CD4-positive, alpha-beta T cell treated with Interleukin-17A for 1 hour (primary cell): Measurements from ENCODE around the gene FLVCR1.
"Not testable (repeated sequence)": the region's sequence is repeated elsewhere in the genome, so short reads cannot be mapped to it uniquely, and the experiment has no call there.

Experiments used
- DNase-seq: peaks from one replicate; pipeline ENCODE4 v3.0.0-alpha.2; 2020

FLVCR1 gene

DNA sequence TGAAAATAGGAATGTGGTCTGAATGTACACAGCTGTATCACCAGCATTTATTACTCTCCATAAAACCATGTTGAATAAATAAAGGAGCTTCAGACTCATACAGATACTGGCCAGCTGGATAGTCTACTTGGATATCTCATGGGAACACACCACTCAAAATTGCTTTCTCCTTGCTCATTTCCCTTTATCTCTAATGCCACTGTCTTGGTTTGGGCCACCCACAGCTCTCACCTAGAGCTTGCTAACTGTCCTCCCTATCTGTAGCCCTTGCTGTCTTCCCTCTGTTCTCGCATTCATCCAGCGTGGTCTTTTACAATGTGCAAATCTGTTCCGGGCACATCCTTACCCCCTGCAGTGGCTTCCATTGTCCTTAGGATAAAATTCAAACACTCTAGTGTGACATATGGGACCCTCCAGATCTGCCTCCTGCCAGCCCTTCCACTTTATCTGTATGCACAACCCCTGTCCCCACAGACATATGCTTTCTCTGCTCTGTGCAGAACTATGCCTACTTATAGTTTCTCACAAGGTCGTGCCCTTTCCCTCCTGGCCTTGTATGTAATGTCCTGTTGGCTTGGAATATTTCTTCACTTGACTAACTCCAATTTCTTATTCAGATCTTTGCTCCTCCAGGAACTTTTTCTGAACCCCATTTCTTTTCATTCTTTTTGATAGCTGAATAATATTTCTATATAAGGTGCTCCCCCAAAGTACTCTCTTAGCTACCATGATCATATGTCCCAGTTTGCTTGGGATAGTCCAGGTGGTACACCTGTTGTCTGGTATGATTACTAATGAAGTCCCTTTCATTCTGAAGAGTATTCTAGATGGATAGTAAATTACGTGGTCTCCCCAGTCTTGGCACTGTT lies 2.9 kb downstream of the FLVCR1 start:
- no peak for DNase-seq

DNA sequence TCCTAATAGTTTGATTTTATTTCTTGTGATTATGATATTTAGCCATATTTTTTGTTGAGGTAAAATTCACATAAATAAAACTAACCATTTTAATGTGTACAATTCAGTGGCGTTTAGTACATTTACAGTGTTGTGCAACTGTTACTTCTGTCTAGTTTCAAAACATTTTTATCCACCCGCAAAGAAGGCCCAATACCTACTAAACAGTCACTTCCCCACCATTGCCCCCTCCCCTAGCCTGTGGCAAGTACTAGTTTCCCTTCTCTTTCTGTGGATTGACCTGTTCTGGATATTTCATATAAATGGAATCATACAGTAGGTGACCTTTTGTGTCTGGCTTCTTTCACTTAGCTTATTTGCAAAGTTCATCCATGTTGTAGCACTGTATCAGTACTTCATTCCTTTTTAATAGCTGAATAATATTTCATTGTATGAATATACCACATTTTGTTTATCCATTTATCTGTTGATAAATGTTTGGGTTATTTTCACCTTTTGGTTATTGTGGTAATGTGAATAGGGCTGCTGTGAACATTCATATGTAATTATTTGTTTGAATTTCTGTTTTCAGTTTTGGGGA lies 4.1 kb downstream of the FLVCR1 start:
- no peak for DNase-seq

DNA sequence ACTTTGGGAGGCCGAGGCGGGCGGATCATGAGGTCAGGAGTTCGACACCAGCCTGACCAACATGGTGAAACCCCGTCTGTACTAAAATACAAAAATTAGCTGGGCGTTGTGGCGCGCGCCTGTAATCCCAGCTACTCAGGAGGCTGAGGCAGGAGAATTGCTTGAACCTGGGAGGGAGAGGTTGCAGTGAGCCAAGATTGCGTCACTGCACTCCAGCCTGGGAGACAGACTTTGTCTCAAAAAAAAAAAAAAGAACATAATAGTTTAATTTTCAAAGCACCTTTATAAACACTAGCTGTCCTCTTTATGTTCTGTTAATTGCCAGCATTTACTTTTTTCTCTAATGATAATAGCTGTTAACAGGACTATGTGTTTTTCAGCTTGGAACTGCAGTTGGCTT lies 5.3 kb downstream of the FLVCR1 start:
- DNase-seq, result not testable (repeated sequence)

DNA sequence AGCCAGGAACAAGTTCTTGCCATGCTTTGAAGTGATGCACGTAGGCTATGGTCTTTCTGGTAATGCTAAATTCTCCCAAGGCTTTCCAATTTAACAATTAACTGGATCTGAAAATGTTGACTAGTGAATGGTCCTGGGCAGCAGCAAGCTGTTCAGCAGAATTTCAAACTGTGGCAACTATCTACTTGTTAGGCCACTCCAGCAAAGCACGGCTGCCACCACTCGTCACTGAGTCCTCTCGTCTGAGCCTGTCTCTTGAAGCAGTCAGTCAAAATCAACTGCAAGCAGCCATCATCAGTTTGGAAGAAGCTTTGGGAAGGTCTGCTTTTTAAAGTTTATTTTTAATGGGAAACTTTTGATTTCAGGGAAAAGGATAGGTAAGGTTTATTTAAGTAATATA lies 6.1 kb downstream of the FLVCR1 start:
- DNase-seq, result no peak

DNA sequence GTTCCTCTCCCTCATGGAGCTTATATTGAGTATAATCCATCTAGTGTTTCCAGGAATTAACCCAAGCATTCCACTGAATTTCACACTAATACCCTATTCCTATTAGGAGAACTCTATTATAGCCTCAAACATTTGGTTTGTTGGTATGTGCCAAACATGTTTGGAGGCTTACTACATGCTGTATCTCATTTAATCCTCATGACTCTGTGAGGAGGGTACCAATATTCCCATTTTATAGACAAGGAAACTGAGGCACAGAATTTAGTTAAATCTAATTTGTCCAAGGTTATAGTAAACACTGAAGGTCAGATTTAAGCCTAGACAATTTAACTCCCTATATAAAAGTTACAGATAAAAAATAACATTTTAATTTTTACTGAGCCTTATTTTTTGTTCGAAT lies 9.1 kb downstream of the FLVCR1 start:
- no peak for DNase-seq

DNA sequence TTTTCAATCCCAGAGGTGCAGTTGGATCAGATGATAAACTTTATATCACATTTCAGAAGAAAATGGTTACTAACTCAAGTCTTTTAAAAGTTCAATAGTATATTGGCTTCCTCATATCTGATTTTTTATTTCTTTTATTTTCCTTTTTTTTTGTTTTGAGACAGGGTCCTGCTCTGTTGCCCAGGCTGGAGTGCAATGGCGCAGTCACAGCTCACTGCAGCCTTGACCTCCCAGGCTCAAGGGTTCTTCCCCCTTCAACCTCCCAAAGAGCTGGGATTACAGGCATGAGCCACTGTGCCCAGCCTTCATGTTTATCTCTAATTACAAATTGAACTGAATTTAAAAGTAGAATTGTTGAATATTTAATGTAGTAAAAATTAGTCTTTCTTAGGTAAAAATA lies 13.9 kb downstream of the FLVCR1 start:
- no peak for DNase-seq

DNA sequence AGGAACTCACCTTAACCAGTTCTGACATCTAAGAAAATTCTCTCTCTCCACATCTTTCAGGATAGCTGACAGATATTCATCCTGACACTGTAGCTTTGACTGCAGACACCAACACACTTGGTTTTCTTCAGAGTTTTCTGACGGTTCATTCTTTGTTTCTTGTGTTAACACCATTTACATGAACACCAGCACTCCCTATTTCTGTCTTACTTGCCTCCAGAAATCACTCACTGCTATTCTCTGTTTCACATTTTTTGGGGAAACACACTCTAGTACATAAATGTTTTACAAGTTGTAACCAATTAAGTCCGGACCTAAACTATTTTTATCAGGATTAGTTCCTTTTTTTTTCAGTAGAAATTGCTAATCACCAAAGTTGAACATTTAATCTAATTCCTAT lies 15.4 kb downstream of the FLVCR1 start:
- no peak for DNase-seq

DNA sequence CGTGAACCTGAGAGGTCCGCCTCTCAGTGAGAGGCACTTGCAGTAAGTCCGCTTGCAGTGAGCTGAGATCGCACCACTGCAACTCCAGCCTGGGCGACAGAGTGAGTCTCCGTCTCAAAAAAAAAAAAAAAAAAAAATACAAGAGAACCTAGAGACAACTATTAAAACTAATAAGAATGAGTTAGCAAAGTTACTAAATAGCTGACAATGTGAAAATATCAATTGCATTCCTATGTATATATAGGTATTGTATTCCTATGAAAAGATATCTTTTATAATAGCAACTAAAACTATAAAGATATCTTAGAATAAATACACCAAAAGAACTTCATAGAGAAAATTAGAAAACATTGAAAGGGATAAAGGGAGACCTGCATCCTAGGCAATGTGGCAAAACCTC lies 20.3 kb downstream of the FLVCR1 start:
- DNase-seq, result no peak

DNA sequence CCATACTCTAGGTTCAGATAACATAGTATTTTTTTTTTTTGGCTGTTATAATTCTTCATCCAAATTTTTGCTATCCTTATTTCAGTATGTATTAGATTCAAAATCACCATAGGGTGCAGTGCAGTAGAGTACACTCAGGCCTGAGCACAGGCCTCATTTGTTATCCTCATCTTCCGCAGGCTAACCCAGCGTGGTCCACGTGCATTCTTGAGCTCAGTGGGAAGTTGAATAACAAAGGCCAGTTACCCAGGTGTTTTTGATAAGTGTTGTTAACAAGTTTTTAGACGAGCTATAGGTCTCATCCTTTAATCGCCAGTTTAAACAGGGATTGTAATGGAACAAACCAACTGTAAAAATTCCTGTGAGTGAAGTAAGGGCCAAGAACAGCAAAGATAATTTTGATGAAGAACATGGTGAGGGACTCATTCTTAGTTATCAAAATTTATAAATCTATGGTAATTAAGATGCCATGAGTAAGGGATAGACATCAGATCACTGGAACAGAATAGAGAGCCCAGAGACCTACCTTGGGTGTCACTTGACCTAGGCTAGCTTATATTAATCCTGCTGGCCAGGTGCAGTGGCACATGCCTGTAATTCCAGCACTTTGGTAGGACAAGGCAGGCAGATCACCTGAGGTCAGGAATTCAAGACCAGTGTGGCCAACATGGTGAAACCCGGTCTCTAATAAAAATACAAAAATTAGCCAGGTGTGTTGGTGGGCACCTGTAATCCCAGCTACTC lies 22.0 kb downstream of the FLVCR1 start:
- DNase-seq, result no peak

DNA sequence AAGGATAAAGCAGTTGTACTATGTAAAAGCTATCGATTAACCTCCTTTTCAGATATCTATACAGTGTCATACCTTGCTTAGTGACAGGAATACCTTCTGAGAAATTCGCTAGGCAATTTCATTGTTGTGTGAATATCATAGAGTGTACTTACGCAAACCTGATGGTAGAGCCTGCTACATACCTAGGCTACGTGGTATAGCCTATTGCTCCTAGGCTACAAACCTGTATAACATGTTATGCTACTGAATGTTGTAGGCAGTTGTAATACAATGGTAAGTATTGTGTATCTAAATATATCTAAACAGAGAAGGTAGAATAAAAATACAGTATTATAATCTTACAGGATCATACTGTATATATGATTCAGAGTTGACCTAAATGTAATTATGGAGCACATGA lies 26.5 kb downstream of the FLVCR1 start:
- no peak for DNase-seq

DNA sequence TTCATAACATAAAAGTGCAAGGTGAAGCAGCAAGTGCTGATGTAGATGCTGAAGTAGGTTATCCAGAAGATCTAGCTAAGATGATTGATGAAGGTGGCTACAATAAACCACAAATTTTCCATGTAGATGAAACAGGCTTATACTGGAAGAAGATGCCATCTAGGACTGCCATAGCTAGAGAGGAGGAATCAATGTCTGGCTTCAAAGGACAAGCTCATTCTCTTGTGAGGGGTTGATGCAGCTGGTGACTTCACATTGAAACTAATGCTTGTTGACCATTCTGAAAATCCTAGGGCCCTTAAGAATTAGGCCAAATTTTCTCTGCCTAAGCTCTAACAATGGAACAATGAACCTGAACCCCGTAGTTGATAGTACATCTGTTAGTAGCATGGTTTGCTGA lies 34.0 kb downstream of the FLVCR1 start:
- no peak for DNase-seq

DNA sequence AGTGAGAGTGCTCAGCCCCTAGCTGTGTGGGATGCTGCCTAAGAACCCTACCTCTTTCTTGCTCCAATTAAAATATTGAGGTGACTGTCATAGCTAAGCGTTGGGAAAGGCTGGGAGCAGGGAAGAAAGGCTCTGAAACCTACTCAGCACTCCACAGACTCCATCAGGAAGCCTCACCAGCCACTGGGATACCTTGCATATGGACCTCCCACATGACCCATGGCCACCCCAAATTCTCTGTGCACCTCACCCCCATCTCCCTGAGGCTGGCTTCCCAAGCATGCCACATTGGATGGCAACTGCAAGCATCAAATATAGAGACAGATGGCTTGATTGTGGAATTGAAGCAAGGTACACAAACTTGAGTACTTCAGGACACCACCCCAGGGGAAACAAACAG lies 41.8 kb downstream of the FLVCR1 start:
- no peak for DNase-seq

DNA sequence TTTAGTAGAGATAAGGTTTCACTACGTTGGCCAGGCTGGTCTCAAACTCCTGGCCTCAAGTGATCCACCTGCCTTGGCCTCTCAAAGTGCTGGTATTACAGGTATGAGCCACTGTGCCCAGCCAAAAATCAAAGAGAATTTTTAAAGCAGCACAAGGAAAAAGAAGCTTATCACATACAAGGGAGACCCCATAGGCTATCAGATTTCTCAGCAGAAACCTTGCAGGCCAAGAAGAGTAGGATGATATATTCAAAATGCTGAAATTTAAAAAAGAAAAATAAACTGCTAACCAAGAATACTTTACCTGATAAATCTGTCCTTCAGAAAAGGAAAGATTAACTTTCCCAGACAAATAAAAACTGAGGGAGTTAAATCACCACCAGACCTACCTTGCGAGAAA lies 43.2 kb downstream of the FLVCR1 start:
- no peak for DNase-seq

DNA sequence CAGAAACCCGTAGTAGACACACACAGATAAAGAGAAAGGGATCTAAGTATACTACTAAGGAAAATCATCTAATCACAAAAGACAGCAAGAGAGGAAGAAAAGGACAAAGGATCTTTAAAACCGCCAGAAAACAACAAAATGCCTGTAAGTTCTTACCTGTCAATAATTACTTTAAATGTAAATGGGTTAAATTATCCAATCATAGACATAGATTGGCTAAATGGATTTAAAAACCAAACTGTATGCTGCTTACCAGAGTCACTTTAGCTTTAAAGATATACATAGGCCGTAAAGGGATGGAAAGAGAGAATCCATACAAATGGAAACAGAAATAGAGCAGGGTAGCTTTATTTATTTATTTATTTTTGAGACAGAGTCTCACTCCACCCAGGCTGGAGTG lies 44.0 kb downstream of the FLVCR1 start:
- no peak for DNase-seq

DNA sequence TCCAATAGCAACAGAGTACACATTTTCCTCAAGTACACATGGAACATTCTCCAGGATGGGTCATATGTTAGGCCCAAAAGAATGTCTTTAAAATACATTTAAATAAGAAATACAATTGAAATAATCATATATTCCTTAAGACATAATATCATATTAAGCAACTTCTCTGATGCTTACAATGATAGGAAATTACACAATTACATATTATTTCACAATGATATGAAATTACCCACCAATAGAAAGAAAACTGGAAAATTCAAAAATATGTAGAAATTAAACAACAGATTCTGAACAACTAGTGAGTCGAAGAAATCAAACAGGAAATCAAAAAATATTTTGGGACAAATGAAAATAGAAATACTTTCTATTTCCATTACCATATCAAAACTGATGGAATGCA lies 45.6 kb downstream of the FLVCR1 start:
- no peak for DNase-seq

DNA sequence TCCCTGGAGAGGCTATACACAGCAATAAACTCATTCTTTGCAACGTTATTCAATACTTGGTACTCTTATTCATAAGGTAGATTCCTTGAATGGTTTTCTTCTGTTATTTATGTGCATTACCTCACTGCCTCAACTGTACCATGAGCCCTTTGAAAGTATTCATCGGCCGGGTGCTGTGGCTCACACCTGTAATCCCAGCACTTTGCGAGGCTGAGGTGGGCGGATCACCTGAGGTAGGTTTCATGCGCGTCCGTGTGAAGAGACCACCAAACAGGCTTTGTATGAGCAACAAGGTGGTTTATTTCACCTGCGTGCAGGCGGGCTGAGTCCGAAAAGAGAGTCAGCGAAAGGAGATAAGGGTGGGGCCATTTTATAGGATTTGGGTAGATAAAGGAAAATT lies 50.0 kb downstream of the FLVCR1 start:
- DNase-seq, result not testable (repeated sequence)

DNA sequence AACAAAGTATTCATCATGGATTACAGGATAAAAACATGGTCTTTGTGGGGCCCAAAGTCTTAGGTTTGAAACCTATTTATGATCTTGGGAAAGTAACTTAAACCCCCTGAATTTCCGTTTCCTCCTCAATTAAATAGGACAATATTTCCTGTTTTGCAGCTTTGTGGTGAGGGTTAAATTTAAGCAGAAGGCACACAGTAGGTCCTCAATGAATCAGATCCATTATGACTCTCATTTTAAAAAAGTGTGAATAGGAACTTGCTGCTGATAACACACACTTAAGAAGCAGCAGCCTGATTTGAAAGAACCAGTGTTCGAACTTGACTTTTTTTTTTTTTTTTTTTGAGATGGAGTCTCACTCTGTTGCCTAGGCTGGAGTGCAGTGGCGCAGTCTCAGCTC lies 50.9 kb downstream of the FLVCR1 start:
- no peak for DNase-seq

DNA sequence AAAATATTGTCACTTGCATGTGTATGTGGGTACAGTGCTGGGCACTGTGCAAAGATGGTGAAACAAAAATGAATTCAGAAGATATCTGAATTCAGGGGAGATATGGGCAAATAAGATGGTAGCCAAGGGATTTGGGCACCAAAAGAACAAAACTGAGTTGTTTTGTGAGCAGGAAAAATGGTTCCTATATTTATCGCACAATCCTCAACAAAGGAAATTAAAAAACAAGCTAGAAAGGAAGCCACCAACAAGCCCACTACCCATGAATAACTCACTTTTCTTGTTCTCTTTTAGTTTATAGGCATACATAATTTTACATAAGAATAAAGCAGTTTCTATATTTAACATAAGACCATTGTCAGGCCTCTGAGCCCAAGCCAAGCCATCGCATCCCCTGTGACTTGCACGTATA lies 51.6 kb downstream of the FLVCR1 start:
- DNase-seq, result no peak

DNA sequence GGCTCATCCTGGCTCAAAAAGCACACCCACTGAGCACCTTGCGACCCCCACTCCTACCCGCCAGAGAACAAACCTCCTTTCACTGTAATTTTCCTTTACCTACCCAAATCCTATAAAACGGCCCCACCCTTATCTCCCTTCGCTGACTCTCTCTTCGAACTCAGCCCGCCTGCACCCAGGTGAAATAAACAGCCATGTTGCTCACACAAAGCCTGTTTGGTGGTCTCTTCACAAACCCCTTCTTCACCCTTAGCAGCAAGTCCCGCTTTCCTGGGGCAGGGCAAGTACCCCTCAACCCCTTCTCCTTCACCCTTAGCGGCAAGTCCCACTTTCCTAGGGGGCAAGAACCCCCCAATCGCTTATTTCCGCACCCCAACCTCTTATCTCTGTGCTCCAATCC lies 52.1 kb downstream of the FLVCR1 start:
- not testable (repeated sequence) for DNase-seq

DNA sequence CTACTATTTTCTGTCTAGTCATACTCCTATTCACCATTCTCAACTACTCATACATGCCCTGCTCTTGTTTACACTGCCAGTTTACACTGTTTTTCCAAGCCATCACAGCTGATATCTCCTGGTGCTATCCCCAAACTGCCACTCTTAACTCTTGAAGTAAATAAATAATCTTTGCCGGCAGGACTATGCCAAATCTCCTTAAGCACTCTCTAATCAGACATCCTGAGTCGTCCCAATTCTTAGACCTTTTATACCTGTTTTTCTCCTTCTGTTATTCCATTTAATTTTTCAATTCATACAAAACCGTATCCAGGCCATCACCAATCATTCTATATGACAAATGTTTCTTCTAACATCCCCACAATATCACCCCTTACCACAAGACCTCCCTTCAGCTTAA lies 55.6 kb downstream of the FLVCR1 start:
- not testable (repeated sequence) for DNase-seq

DNA sequence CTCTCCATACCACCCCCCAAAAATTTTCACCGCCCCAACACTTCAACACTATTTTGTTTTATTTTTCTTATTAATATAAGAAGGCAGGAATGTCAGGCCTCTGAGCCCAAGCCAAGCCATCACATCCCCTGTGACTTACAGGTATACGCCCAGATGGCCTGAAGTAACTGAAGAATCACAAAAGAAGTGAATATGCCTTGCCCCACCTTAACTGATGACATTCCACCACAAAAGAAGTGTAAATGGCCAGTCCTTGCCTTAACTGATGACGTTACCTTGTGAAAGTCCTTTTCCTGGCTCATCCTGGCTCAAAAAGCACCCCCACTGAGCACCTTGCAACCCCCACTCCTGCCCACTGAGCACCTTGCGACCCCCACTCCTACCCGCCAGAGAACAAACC lies 56.0 kb downstream of the FLVCR1 start:
- DNase-seq, result not testable (repeated sequence)

DNA sequence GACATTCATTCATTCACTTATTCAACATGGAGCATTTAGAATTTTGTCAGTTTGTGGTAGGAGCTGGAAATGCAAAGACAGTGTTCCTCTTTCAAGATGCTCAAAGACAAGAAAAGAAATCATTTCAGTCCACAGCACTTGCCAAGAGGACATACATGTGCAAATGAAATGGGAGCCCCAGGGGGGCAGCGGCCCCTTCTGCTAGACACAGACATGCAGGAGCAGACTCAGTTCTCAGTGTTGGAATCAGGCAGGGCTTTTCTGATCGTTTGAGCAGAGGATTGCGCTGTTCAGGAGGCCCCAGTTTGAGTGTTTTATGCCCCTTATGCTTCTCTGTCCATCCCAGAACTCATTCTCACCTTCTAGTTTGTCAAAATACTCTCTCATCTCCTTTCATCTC lies 56.7 kb downstream of the FLVCR1 start:
- DNase-seq, result no peak

DNA sequence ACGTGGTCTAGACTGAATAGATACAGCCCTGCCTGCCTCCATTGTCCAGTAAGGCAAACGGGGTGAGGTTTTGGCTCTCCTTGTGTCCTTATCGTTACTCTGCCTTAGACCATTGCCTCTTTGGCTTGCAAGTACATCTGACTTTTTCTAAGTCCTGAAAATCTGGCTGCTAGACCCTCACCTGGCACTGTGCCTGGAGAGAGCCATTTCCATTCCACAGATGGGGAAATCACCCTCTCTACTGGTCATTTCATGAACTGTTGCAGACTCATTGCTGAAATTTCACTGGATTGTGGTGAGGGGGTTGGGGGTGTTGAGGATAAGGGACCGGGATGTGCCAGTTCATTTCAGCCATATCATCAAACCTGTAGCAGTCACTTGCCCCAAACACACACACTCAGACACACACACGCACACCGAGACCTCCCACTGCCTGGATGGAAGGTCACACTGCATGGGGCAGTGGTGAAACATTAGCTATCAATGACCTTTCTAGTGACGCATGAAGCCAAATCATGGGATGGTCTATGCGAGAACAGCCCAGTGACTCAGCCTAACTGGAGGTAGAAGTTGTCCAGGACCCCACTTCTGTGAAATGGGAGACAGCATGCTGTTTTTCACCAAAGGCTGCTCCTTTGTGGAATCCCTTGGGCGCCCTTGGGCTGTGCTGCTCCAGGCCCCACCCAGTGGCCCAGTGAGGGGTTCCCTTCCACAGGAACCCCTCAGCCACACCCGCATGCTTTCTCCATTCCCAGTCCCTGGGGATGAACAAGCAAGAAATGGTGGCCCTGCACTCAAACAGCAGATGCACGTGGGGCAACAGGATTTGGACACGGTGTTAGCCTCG lies 57.4 kb downstream of the FLVCR1 start:
- no peak for DNase-seq
